Nephron progenitor cell (in vitro differentiated cells): ENCODE data around the gene LONP1.

Experiments used
- DNase-seq: peaks from one replicate; pipeline ENCODE4 v3.0.0; 2021
- H3K27ac Mint-ChIP-seq: 2 replicates; pipeline ENCODE4 v1.8.0; 2021; ENCODE audit warnings: mild to moderate bottlenecking, moderate library complexity, mixed read lengths
- H3K27me3 Mint-ChIP-seq: 2 replicates; pipeline ENCODE4 v1.8.0; 2021; ENCODE audit warnings: mild to moderate bottlenecking, low read depth, mixed read lengths; ENCODE audit not compliant: poor library complexity
- H3K36me3 Mint-ChIP-seq: 2 replicates; pipeline ENCODE4 v1.8.0; 2021; ENCODE audit warnings: low read depth, mixed read lengths
- H3K4me1 Mint-ChIP-seq: 2 replicates; pipeline ENCODE4 v1.8.0; 2021; ENCODE audit warnings: mixed read lengths
- H3K4me3 Mint-ChIP-seq: 2 replicates; pipeline ENCODE4 v1.8.0; 2021; ENCODE audit warnings: mild to moderate bottlenecking, moderate library complexity, mixed read lengths
- H3K9me3 Mint-ChIP-seq: 2 replicates; pipeline ENCODE4 v1.8.0; 2021; ENCODE audit warnings: mild to moderate bottlenecking, moderate library complexity, mixed read lengths
- TF ChIP-seq, protein P1 (sequence below): fragments of 200-600 bp; sonication (generic); IDR thresholded peaks from 2 replicates; pipeline ENCODE4 v1.5.0; 2021; ENCODE audit warnings: antibody characterized with exemption

LONP1 gene

DNA sequence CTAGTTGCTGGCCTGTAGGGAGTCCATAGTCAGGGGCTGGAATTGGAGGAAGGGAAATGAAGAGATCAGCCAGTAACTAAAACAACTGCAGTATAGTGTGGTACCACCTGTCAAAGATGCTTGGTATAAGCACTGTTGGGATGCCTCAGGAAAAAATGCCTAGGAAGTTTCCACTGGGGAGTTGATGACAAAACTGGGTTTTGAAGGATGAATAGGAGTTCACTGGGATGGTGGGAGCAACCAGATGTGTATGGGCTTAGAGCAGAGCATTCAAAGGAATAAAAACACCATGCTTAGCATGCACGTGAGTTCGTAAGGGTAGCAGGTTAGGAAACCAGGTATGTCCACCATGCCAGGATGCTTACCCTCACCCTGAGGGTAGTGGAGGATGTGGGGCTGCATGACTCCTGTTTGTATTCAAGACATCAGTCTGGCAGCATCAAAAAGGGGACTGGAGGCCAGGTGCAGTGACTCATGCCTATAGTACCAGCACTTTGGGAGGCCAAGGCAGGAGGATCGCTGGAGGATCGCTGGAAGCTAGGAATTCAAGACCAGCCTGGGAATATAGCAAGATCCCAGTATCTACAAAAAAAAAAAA lies 7.6 kb upstream of the LONP1 start:
- Mint-ChIP-seq H3K36me3 (no peaks in the 10 kb centered on the region), H3K4me3 (no peak overlapping the region), H3K27ac (no peak overlapping the region), H3K27me3 (peaks cover 30% of the 10 kb centered on the region), H3K4me1 (no peaks in the 10 kb centered on the region), H3K9me3 (peaks cover 12% of the 10 kb centered on the region)
- TF ChIP-seq, protein P1, sequence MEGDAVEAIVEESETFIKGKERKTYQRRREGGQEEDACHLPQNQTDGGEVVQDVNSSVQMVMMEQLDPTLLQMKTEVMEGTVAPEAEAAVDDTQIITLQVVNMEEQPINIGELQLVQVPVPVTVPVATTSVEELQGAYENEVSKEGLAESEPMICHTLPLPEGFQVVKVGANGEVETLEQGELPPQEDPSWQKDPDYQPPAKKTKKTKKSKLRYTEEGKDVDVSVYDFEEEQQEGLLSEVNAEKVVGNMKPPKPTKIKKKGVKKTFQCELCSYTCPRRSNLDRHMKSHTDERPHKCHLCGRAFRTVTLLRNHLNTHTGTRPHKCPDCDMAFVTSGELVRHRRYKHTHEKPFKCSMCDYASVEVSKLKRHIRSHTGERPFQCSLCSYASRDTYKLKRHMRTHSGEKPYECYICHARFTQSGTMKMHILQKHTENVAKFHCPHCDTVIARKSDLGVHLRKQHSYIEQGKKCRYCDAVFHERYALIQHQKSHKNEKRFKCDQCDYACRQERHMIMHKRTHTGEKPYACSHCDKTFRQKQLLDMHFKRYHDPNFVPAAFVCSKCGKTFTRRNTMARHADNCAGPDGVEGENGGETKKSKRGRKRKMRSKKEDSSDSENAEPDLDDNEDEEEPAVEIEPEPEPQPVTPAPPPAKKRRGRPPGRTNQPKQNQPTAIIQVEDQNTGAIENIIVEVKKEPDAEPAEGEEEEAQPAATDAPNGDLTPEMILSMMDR = no peak
- no peak for DNase-seq

GRCh38 chr19:5719274-5719960 lies 529 bp downstream of the LONP1 start:
- H3K36me3 Mint-ChIP-seq = peaks cover 16% of the 10 kb centered on the region
- peaks cover 24% of the 10 kb centered on the region for H3K4me1 Mint-ChIP-seq
- H3K27ac Mint-ChIP-seq = peak overlapping the region; percentile 91
- peaks cover 5% of the 10 kb centered on the region for H3K27me3 Mint-ChIP-seq
- DNase-seq = no peak
- H3K9me3 Mint-ChIP-seq = no peaks in the 10 kb centered on the region
- peak overlapping the region; percentile 95 for H3K4me3 Mint-ChIP-seq
- TF ChIP-seq, protein P1 = no peak

DNA sequence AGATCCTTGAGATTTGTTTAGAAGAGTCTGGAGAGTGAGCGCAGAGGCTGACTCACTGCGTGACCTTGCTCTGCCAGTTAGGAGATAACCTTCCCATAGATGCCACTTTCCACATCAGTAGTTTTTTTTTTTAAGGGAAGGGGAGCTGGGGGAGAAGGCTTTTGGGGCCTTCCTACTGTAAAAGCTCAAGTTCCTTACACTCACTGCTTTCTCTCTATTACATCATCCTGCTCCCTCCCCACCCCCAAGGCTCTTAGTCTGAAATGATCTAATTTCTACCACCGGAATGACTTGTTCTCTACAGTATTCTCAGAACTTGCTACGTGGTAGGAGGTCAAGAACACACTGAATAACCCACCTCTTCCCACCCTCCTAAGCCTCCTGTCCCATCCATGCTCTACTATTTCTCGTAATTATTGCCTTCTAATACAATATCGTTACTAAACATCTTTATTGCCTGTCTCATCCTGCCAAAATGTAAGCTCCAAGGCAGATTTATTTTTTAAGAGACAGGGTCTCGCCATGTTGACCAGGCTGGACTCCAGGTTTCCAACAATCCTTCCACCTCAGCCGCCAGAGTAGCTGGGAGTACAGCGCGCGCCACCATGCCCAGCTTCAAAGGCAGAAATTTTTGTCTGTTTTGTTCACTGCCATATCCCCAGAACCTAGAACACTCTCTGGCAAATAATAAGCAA lies 1.2 kb downstream of the LONP1 start:
- peak overlapping the region; percentile 91 for H3K27ac Mint-ChIP-seq
- TF ChIP-seq, protein P1 = no peak
- DNase-seq = no peak

GRCh38 chr19:5718037-5718578 lies 1.8 kb downstream of the LONP1 start:
- H3K27ac Mint-ChIP-seq = peak overlapping the region; percentile 89
- no peaks in the 10 kb centered on the region for H3K9me3 Mint-ChIP-seq
- H3K36me3 Mint-ChIP-seq = peaks cover 27% of the 10 kb centered on the region
- peaks cover 24% of the 10 kb centered on the region for H3K4me1 Mint-ChIP-seq
- peak overlapping the region; percentile 95 for H3K4me3 Mint-ChIP-seq
- no peak for DNase-seq
- H3K27me3 Mint-ChIP-seq = no peaks in the 10 kb centered on the region
- TF ChIP-seq, protein P1 = no peak

More for the DNA sequence above, 1.2 kb downstream of the LONP1 start:
- Mint-ChIP-seq H3K9me3 (no peaks in the 10 kb centered on the region), H3K27me3 (no peaks in the 10 kb centered on the region), H3K36me3 (peaks cover 21% of the 10 kb centered on the region), H3K4me1 (peaks cover 24% of the 10 kb centered on the region), H3K4me3 (peak overlapping the region; percentile 95)

DNA sequence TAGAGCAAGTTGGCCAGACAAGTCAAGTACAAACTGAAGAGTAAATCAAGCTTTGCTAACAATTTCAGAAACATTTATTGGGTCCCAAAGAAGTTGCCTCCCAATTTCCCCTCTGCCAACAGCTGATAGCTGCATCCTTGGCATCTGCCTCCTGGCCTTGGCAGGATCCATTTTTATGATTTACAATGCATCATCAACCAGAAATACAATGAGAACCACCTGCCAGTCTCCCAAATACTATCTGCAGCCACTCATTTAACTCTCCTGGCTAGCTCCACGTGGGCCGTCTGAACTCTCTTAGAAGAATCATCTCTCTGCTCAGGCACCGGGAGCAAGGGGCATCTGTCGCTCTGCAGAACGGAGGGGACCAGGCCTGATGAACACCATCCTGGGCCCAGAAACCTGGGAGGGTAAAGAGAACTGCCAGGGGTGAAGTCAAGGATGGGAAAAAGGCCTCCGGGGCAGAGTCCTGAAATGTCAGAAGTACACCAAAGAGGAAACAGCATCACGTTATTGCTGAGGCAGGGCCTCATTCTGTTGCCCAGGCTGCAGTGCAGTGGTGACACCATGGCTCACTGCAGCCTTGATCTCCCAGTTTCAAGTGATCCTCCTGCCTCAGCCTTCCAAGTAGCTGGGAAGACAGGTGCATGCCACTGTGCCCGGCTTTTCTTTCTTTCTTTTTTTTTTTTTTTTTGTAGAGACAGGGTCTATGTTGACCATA lies 2.6 kb downstream of the LONP1 start:
- Mint-ChIP-seq H3K27me3 (no peaks in the 10 kb centered on the region), H3K4me1 (peaks cover 24% of the 10 kb centered on the region), H3K36me3 (peaks cover 29% of the 10 kb centered on the region), H3K9me3 (no peaks in the 10 kb centered on the region), H3K27ac (peak overlapping the region; percentile 85), H3K4me3 (peak overlapping the region; percentile 95)
- TF ChIP-seq, protein P1 = no peak
- no peak for DNase-seq
